Suprapubic skin (tissue), 4 donors: ENCODE measurements around the gene POLDIP2. TPM values are rescaled to one million over a fixed set of nuclear protein-coding genes. Genes with fewer than 3 reads are reported as not detected.
"Not testable (repeated sequence)": the region's sequence is repeated elsewhere in the genome, so short reads cannot be mapped to it uniquely, and the experiment has no call there.

Experiments
- DNase-seq, 2 donors: peaks; one replicate each; pipeline ENCODE4 v3.0.0-alpha.2; 2019; ENCODE audit warnings: low spot score in 2 of 2
- H3K27ac ChIP-seq: fragments of 200-600 bp; sonication (generic); one replicate; pipeline ENCODE4 v1.5.1; 2019
- H3K27me3 ChIP-seq: fragments of 200-600 bp; sonication (generic); one replicate; pipeline ENCODE4 v1.5.1; 2019
- H3K36me3 ChIP-seq: fragments of 200-600 bp; sonication (generic); one replicate; pipeline ENCODE4 v1.5.1; 2019
- H3K4me1 ChIP-seq: fragments of 200-600 bp; sonication (generic); one replicate; pipeline ENCODE4 v1.5.1; 2019
- H3K4me3 ChIP-seq: fragments of 200-600 bp; sonication (generic); one replicate; pipeline ENCODE4 v1.5.1; 2019; ENCODE audit warnings: mild to moderate bottlenecking
- H3K9me3 ChIP-seq: fragments of 200-600 bp; sonication (generic); one replicate; pipeline ENCODE4 v1.5.1; 2019
- CTCF ChIP-seq, 2 donors: fragments of 200-600 bp in 1 of 2; fragments of 450-650 bp in 1 of 2; sonication (generic) in 1 of 2; IDR thresholded peaks; one replicate each; pipeline ENCODE4 v1.5.1; 2016 to 2019; ENCODE audit warnings: antibody characterized with exemption in 2 of 2, mild to moderate bottlenecking in 1 of 2, moderate library complexity in 1 of 2
- EP300 ChIP-seq: sonication (generic); formaldehyde crosslinking; IDR thresholded peaks from one replicate; pipeline ENCODE4 v1.6.1; 2017; ENCODE audit warnings: antibody characterized with exemption
- POLR2A ChIP-seq, 2 donors: fragments of 450-650 bp; IDR thresholded peaks; one replicate each; pipeline ENCODE4 v1.6.1; 2017; ENCODE audit warnings: antibody characterized with exemption in 2 of 2, mild to moderate bottlenecking in 2 of 2, moderate library complexity in 2 of 2
- POLR2AphosphoS5 ChIP-seq, 3 donors: sonication (generic); formaldehyde crosslinking; IDR thresholded peaks; one replicate each; pipeline ENCODE4 v1.6.1; 2017; ENCODE audit warnings: antibody characterized with exemption in 3 of 3
- WGBS: methylation state at CpG from one replicate; pipeline ENCODE4 v1.1.5; 2018; 5-methylcytosine and 5-hydroxymethylcytosine counted together
- total RNA-seq, 4 donors: library from RNA; depleted of rRNA; stranded (reverse); fragments of >200 nt; gene quantifications; one replicate each; pipeline ENCODE4 v1.1.0, GENCODE V29; 2016

Gene POLDIP2
- total RNA-seq, 4 donors from 2014 or later = 52.9 to 103 (median 86.0) TPM

DNA sequence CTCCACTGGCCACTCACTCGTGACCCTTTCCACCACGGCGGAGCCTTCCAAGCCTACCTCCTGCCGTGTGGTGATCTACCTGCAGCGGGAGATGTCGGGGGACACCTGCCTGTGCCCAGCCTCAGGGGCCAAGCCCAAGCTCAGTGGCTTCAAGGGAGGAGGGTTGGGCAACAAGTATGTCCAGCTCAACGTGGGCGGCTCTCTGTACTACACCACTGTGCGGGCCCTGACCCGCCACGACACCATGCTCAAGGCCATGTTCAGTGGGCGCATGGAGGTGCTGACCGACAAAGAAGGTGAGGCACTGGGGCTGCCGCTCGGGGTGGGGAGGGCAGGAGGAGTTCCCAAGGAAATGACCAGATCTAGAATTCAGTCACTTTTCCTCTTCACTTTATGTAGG, 17.9 kb downstream of the POLDIP2 start:
- Histone ChIP-seq H3K4me3 (no peak overlapping the region), H3K36me3 (peaks cover 48% of the 10 kb centered on the region)

GRCh38 chr17:28338769-28339212, 18.5 kb downstream of the POLDIP2 start:
- H3K27ac ChIP-seq, DNase-seq, H3K4me3 ChIP-seq, H3K9me3 ChIP-seq, H3K27me3 ChIP-seq: not testable (repeated sequence)
- 80% methylated on average over 8 of the region's 8 CpGs for WGBS
- Histone ChIP-seq H3K4me1 (peaks cover 38% of the 10 kb centered on the region), H3K36me3 (peaks cover 41% of the 10 kb centered on the region)

More for the DNA sequence above, 17.9 kb downstream of the POLDIP2 start:
- no peaks in the 10 kb centered on the region for H3K9me3 ChIP-seq
- peaks cover 32% of the 10 kb centered on the region for H3K4me1 ChIP-seq
- WGBS = 93% methylated on average over 15 of the region's 15 CpGs
- no peaks in the 10 kb centered on the region for H3K27me3 ChIP-seq
- no peak for TF ChIP-seq POLR2A (IDR thresholded peaks at IDR 0.05)
- TF ChIP-seq EP300 = no peak
- no peak for TF ChIP-seq CTCF (IDR thresholded peaks at IDR 0.05)
- TF ChIP-seq POLR2AphosphoS5 (IDR thresholded peaks at IDR 0.05) = no peak
- H3K27ac ChIP-seq = no peak overlapping the region
- no peak for DNase-seq

GRCh38 chr17:28338056-28338768, 19.1 kb downstream of the POLDIP2 start:
- Histone ChIP-seq H3K4me1 (peaks cover 44% of the 10 kb centered on the region), H3K27me3 (no peaks in the 10 kb centered on the region), H3K9me3 (no peaks in the 10 kb centered on the region), H3K36me3 (peaks cover 35% of the 10 kb centered on the region), H3K4me3 (no peak overlapping the region), H3K27ac (peak overlapping the region; percentile 9)
- DNase-seq = no peak
- WGBS = 83% methylated on average over 4 of the region's 5 CpGs
- no peak for TF ChIP-seq POLR2AphosphoS5 (IDR thresholded peaks at IDR 0.05)
- TF ChIP-seq CTCF (IDR thresholded peaks at IDR 0.05) = no peak
- TF ChIP-seq EP300 = no peak
- TF ChIP-seq POLR2A (IDR thresholded peaks at IDR 0.05) = no peak

DNA sequence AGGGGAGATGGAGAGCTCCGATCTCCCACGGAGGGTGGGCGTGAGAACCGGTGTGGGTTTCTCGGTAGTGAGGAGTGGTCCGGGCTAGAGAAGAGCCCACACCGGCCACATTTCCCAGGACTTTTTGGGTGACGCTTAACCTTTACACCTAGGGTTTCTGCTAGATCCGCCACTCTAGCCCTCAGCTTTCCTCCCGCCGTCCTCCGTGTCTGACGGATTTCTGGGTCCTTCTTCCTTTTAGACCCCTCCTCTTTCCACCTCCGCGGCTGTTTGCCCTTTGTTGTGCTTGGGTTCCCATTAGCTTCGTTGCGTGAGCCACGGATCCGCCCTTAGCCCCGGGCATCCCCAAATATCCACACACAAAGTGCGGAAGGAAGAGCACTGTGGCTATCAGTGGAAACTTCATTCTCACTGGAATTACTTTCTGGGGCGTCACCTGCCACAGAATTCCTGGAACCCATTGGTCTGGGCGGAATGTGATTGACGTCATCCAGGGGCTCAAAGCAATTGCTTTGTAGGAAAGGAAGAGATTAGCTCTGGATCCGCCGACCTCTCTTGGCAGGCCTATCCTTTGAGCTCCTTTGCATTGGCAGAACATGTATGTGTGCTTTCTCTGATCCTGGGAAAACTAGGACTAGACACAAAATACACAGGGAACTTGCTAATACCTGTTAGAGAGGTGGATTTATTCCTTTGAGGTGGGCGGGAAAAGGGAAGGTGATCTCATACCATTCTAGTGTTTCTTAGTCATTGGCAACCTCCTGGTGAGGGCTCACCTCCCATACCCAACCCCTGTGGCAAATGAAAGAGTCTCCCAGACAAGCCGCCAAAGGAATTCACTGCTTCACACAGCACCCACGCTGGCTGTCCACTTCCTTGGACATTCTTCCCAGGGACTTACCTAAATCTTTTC, 21.1 kb downstream of the POLDIP2 start:
- peaks cover 22% of the 10 kb centered on the region for H3K36me3 ChIP-seq
- H3K4me1 ChIP-seq = peaks cover 50% of the 10 kb centered on the region
- TF ChIP-seq POLR2AphosphoS5 (IDR thresholded peaks at IDR 0.05) = peak in 1 of 3 donors; percentile 51
- TF ChIP-seq EP300 = no peak
- H3K27me3 ChIP-seq = no peaks in the 10 kb centered on the region
- peak overlapping the region; percentile 98 for H3K27ac ChIP-seq
- DNase-seq = peak in 1 of 2 donors; percentile 86
- H3K9me3 ChIP-seq = no peaks in the 10 kb centered on the region
- peak overlapping the region; percentile 87 for H3K4me3 ChIP-seq
- 6% methylated on average over 26 of the region's 29 CpGs for WGBS

DNA sequence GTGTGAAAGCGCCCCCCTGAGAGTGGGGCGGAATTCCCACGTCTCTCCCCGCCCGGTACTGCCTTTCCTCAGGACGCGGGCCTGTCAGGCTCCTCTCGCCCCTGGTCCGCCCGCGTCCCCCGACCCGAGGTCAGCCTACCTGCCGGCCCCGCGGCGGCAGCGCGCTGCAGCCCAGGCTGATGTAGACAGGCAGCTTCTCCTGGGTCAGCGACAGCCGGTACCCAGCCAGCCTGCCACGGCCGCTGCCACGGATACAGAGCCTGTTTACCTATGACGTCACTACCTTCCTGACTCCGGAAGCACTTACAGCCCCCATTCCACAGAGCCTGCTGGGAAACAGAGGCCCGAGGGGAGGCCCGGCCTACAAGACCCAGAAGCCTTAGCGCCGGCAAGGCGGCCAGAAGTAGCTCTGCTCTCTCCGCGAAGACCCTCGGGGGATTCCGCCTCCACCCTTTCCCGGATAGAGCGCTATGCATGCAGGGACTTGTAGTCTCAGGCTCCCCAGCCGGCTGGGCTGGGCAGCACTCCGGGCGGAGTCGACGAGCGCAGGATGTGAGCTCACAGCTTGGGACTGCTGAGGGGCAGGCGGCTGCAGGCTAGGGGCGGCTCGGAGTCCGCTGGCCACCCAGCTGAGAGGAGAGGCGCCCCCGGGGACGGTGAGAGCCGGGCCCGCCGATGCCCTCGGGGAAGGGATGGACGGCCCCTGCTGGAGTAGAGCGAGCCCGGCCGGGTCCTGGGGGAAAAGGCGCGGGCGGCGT, 21.9 kb downstream of the POLDIP2 start, which contains the start of the genes IFT20 and TNFAIP1:
TSS of gene IFT20 (minus strand) at position 272 of the 758 bp plus-strand sequence. CDS start 3,487 bp downstream, outside the sequence.
TSS of gene TNFAIP1 (plus strand) at position 561 of the 758 bp plus-strand sequence. CDS start 3,761 bp downstream, outside the sequence.
- Histone ChIP-seq H3K27ac (peak within 1 kb of the TSS; percentile 98), H3K27me3 (no peaks in the 10 kb centered on the region), H3K4me3 (peak within 1 kb of the TSS; percentile 87), H3K9me3 (no peaks in the 10 kb centered on the region), H3K36me3 (peaks cover 22% of the 10 kb centered on the region), H3K4me1 (peaks cover 50% of the 10 kb centered on the region)
- DNase-seq = peak; percentile 99 to 100
- WGBS = under 1% methylated on average over 32 of the region's 62 CpGs
- TF ChIP-seq POLR2AphosphoS5 (IDR thresholded peaks at IDR 0.05) = peak; percentile 53 to 91 (median 54)
- no peak for TF ChIP-seq EP300
- peak; percentile 19 to 78 for TF ChIP-seq POLR2A (IDR thresholded peaks at IDR 0.05)

- no peaks in the 10 kb centered on the region for H3K27me3 ChIP-seq
- DNase-seq = no peak
- WGBS = 13% methylated on average over 12 of the region's 18 CpGs
- peak overlapping the region; percentile 98 for H3K27ac ChIP-seq
- peak overlapping the region; percentile 87 for H3K4me3 ChIP-seq
- no peak for TF ChIP-seq CTCF (IDR thresholded peaks at IDR 0.05)
- no peak for TF ChIP-seq EP300
- no peak for TF ChIP-seq POLR2A (IDR thresholded peaks at IDR 0.05)
- TF ChIP-seq POLR2AphosphoS5 (IDR thresholded peaks at IDR 0.05) = no peak
- peaks cover 50% of the 10 kb centered on the region for H3K4me1 ChIP-seq
- H3K9me3 ChIP-seq = no peaks in the 10 kb centered on the region
- peaks cover 17% of the 10 kb centered on the region for H3K36me3 ChIP-seq
Observed at GRCh38 chr17:28334666-28335200, 22.6 kb downstream of the POLDIP2 start.
